PC-9 (cell line): ENCODE results near the gene A4GNT.

ENCODE experiments used
- CTCF ChIP-seq: fragments of 200-600 bp; sonication (generic); conservative IDR thresholded peaks from 2 replicates; pipeline ENCODE4 v1.6.1; 2017; ENCODE audit warnings: mixed run types, antibody characterized with exemption, mild to moderate bottlenecking, moderate library complexity
- EZH2 ChIP-seq: fragments of 200-600 bp; sonication (generic); IDR thresholded peaks from 2 replicates; pipeline ENCODE4 v1.8.0; 2017; ENCODE audit warnings: antibody characterized with exemption, low read depth

GRCh38 chr3:138084196-138084595 lies 48.0 kb downstream of the A4GNT start:
- TF ChIP-seq EZH2 (no peak), CTCF (no peak)
